Vagina (tissue), 2 donors: ENCODE measurements around the gene LRRC34. TPM values are rescaled to one million over a fixed set of nuclear protein-coding genes. Genes with fewer than 3 reads are reported as not detected.

ENCODE experiments used
- DNase-seq, 2 donors: peaks; one replicate each; pipeline ENCODE4 v3.0.0-alpha.2; 2017; ENCODE audit errors: extremely low spot score in 2 of 2
- H3K27ac ChIP-seq: fragments of 200-600 bp; sonication (generic); one replicate; pipeline ENCODE4 v1.5.1; 2019
- H3K27me3 ChIP-seq: fragments of 200-600 bp; sonication (generic); one replicate; pipeline ENCODE4 v1.5.1; 2019
- H3K36me3 ChIP-seq, 2 donors: fragments of 200-600 bp; sonication (generic); one replicate each; pipeline ENCODE4 v1.5.1; 2017 to 2019
- H3K4me1 ChIP-seq: fragments of 200-600 bp; sonication (generic); one replicate; pipeline ENCODE4 v1.5.1; 2019
- H3K4me3 ChIP-seq, 2 donors: fragments of 200-600 bp; sonication (generic); 1 replicate in 1 of 2; 2 replicates in 1 of 2; pipeline ENCODE4 v1.5.1; 2016 to 2019
- H3K9me3 ChIP-seq: fragments of 200-600 bp; sonication (generic); one replicate; pipeline ENCODE4 v1.5.1; 2019
- POLR2A ChIP-seq, 2 donors: fragments of 450-650 bp; IDR thresholded peaks; one replicate each; pipeline ENCODE4 v1.6.1; 2017; ENCODE audit warnings: antibody characterized with exemption in 2 of 2, mild to moderate bottlenecking in 2 of 2, moderate library complexity in 2 of 2
- POLR2AphosphoS5 ChIP-seq, 2 donors: sonication (generic); formaldehyde crosslinking; IDR thresholded peaks; one replicate each; pipeline ENCODE4 v1.9.0; 2017; ENCODE audit warnings: antibody characterized with exemption in 2 of 2, mild to moderate bottlenecking in 2 of 2, low read depth in 1 of 2; ENCODE audit not compliant: insufficient read depth in 1 of 2
- intact Hi-C: fragments of 100-400 bp; cut with DNase I; formaldehyde crosslinking; loops from one replicate; pipeline ENCODE4 v1.15.1; 2023
- total RNA-seq: library from RNA; depleted of rRNA; stranded (reverse); fragments of >200 nt; gene quantifications from one replicate; pipeline ENCODE4 v1.2.3, GENCODE V29; 2016
- TF ChIP-seq, protein P1 (sequence below), 3 experiments: fragments of 450-650 bp in 2 of 3; fragments of 200-600 bp in 1 of 3; sonication (generic) in 1 of 3; IDR thresholded peaks; one replicate each; pipeline ENCODE4 v1.5.1; 2017 to 2019; ENCODE audit warnings: antibody characterized with exemption in 3 of 3, mild to moderate bottlenecking in 2 of 3, moderate library complexity in 2 of 3

LRRC34 gene
- total RNA-seq, 1 donor from 2014 or later, result 0.49 TPM

DNA sequence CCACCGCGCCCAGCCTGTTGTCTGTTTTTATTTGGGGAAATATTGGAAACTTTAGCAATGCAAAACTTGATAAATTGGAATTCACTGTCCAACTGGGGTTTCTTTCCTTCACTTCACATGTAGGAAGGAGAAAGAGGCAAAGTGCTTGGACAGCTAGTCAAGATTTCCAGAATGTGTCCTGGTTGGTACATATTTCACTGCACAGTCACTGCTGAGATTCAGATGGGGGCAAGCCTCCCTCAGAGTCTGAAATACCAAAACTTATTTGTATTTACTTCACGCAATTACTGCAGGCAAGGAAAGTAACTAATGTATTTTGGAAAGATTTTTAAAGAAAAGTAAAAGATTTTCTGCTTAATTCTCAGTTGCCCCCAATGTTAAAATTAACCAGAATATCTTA is 36.0 kb upstream of the LRRC34 start:
- DNase-seq, result no peak
- Histone ChIP-seq H3K4me3 (no peak overlapping the region), H3K27ac (no peak overlapping the region), H3K4me1 (no peaks in the 10 kb centered on the region), H3K9me3 (no peaks in the 10 kb centered on the region), H3K27me3 (no peaks in the 10 kb centered on the region), H3K36me3 (no peaks in the 10 kb centered on the region)
- TF ChIP-seq POLR2A (IDR thresholded peaks at IDR 0.05) (no peak), POLR2AphosphoS5 (IDR thresholded peaks at IDR 0.05; ENCODE audit: insufficient read depth in 1 of 2, low read depth in 1 of 2) (no peak)
- TF ChIP-seq, protein P1, sequence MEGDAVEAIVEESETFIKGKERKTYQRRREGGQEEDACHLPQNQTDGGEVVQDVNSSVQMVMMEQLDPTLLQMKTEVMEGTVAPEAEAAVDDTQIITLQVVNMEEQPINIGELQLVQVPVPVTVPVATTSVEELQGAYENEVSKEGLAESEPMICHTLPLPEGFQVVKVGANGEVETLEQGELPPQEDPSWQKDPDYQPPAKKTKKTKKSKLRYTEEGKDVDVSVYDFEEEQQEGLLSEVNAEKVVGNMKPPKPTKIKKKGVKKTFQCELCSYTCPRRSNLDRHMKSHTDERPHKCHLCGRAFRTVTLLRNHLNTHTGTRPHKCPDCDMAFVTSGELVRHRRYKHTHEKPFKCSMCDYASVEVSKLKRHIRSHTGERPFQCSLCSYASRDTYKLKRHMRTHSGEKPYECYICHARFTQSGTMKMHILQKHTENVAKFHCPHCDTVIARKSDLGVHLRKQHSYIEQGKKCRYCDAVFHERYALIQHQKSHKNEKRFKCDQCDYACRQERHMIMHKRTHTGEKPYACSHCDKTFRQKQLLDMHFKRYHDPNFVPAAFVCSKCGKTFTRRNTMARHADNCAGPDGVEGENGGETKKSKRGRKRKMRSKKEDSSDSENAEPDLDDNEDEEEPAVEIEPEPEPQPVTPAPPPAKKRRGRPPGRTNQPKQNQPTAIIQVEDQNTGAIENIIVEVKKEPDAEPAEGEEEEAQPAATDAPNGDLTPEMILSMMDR (IDR thresholded peaks at IDR 0.05), result no peak
- intact Hi-C loops, result no loop called here

DNA sequence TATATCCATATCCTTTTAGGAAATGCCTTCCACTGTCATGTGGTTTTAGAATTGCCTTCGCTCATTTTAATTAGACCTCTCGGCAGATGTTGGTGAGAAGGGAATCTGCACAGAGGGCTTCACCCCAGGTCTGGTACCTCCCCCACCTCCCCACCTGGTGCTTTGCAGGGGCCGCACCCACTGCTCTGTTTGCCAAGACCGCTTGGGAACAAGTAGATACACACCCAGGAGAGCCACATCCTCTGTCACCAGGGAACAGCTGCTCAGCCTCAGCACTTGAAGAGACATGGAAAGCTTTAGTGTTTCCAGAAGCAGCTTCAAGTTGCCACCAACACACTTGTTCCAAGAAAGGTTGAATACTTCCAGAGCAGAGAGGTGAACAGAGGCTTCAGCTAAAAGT is 35.2 kb upstream of the LRRC34 start:
- no peak for DNase-seq
- Histone ChIP-seq H3K4me3 (no peak overlapping the region), H3K9me3 (no peaks in the 10 kb centered on the region), H3K36me3 (no peaks in the 10 kb centered on the region), H3K4me1 (no peaks in the 10 kb centered on the region), H3K27me3 (no peaks in the 10 kb centered on the region), H3K27ac (no peak overlapping the region)
- intact Hi-C loops, result no loop called here
- TF ChIP-seq POLR2AphosphoS5 (IDR thresholded peaks at IDR 0.05; ENCODE audit: insufficient read depth in 1 of 2, low read depth in 1 of 2), result no peak
- no peak for TF ChIP-seq POLR2A (IDR thresholded peaks at IDR 0.05)
- TF ChIP-seq, protein P1 (IDR thresholded peaks at IDR 0.05), result no peak

DNA sequence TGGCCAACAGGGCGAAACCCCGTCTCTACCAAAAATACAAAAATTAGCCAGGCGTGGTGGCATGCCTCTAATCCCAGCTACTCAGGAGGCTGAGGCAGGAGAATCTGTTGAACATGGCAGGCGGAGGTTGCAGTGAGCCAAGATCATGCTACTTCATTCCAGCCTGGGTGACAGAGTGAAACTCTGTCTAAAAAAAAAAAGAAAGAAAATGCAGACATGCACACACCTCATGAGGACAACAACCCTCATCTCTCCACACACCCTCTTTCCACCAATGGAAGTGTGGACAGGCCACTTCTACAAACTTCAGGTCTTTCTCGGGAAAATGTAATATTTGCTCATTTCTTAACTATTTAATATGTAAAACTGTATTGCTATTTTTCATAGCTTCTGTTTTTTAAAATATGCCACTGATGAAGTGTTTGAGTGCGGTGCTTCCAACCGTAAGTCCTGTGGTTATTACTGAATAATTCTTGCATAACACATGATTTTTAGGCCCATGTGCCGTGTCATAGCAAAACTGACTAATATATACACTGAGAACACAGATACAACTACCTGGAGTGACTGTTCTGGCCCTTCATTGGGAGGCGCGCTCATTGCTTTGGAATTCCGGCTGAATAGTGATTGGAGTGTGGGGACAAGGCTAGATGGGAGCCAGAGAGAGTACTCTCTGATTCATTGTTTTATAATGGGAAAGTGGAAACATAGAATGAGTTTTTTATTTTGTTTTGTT is 33.9 kb upstream of the LRRC34 start:
- no peak for TF ChIP-seq POLR2A (IDR thresholded peaks at IDR 0.05)
- no peak for TF ChIP-seq POLR2AphosphoS5 (IDR thresholded peaks at IDR 0.05; ENCODE audit: insufficient read depth in 1 of 2, low read depth in 1 of 2)
- TF ChIP-seq, protein P1 (IDR thresholded peaks at IDR 0.05), result no peak

DNA sequence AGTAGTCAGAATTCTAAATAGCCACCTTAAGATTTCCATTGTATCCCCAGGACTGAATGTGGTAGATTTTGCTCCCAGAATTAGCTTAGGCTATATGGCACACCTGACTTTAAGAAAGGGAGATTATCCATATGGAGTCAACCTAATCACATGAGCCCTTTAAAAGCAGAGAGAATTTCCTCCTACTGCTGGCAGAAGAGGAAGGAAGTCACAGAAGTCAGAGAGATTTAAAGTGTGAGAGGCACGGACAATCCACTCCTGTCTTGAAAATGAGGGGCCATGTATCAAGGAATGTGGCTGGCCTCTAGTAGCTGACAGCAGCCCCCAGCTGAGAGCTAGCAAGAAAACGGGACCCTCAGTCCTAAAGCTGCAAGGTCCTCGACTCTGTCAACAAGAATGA is 30.3 kb upstream of the LRRC34 start:
- TF ChIP-seq POLR2A (IDR thresholded peaks at IDR 0.05) (no peak), POLR2AphosphoS5 (IDR thresholded peaks at IDR 0.05; ENCODE audit: insufficient read depth in 1 of 2, low read depth in 1 of 2) (no peak)
- TF ChIP-seq, protein P1 (IDR thresholded peaks at IDR 0.05), result no peak
- H3K36me3 ChIP-seq, result no peaks in the 10 kb centered on the region
- no peaks in the 10 kb centered on the region for H3K27me3 ChIP-seq
- intact Hi-C loops, result no loop called here
- peak in 1 of 2 donors; percentile 22 for DNase-seq
- no peak overlapping the region for H3K4me3 ChIP-seq
- no peaks in the 10 kb centered on the region for H3K4me1 ChIP-seq
- H3K9me3 ChIP-seq, result no peaks in the 10 kb centered on the region
- H3K27ac ChIP-seq, result no peak overlapping the region

More for the DNA sequence above, 33.9 kb upstream of the LRRC34 start:
- DNase-seq, result no peak
- no peak overlapping the region for H3K27ac ChIP-seq
- H3K4me1 ChIP-seq, result no peaks in the 10 kb centered on the region
- intact Hi-C loops, result no loop called here
- no peaks in the 10 kb centered on the region for H3K27me3 ChIP-seq
- H3K36me3 ChIP-seq, result no peaks in the 10 kb centered on the region
- no peak overlapping the region for H3K4me3 ChIP-seq
- no peaks in the 10 kb centered on the region for H3K9me3 ChIP-seq

DNA sequence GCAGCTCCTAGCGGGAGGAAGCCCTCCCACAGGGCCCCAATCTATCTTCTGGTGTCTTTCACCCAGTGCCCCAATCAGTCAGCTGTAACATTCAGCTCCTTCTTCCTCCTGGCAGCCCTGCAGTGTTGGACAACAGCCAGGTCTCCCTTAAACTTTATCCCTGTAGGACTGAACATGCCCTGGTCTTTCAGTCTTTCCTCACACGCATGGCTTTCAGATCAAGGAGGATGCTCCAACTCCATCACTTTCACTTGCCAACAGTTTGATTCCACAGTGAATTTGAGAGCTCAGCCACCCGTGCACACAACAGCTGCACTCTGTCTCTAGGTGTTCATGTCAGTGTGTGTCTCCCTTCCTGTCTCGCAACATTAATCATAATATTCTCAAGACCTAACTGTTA is 28.5 kb upstream of the LRRC34 start:
- no peaks in the 10 kb centered on the region for H3K27me3 ChIP-seq
- no peak for DNase-seq
- H3K4me3 ChIP-seq, result no peak overlapping the region
- intact Hi-C loops, result no loop called here
- no peak for TF ChIP-seq POLR2A (IDR thresholded peaks at IDR 0.05)
- TF ChIP-seq, protein P1 (IDR thresholded peaks at IDR 0.05), result no peak
- no peak for TF ChIP-seq POLR2AphosphoS5 (IDR thresholded peaks at IDR 0.05; ENCODE audit: insufficient read depth in 1 of 2, low read depth in 1 of 2)
- H3K4me1 ChIP-seq, result no peaks in the 10 kb centered on the region
- no peaks in the 10 kb centered on the region for H3K36me3 ChIP-seq
- no peaks in the 10 kb centered on the region for H3K9me3 ChIP-seq
- no peak overlapping the region for H3K27ac ChIP-seq
